ENCODE measurements around the gene PPP1CA. TPM values are rescaled to one million over a fixed set of nuclear protein-coding genes. Genes with fewer than 3 reads are reported as not detected.

PPP1CA gene
- total RNA-seq, 1 donor from 2014 or later: 103 TPM

DNA sequence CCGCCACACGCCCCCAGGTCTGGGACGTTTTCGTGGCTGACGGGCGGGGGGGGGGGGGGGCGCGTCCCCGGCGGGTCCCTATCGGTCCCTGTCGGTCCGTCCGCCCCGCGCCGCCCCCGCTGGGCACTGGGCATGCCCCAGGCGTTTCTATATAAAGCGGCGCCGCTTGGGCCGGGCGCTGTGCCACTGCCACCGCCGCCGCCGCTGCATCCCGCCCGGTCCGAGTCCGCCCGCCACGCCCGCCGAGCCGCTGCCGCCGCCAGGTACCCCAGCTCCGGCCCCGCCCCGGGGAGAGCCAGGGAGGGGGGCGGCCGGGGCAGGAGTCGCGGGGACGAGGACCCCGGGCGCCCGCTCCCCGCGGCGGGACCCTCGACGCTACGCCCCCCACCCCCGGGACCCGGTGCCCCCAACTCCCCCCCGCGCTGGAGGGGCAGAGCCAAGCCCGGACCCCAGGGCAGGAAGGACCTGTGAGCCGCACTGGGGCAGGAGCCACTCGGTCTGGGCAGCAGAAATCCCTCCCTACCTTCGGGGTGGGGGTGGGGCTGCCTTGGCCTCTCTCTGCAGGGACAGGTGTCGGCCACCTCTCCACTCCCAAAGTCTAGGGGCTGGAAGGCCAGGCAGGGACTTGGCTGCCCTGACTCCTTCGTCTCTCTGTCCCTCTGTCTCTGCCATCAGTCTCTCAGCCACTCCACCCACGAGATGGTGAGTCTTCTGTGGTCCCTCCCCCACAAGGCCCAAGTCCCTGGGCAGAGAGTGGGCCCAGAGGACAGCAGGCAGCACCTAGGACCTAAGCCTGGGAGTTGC, 14.0 kb upstream of the PPP1CA start, which contains the start of gene CARNS1:
TSS of gene CARNS1 (plus strand) at position 178 of the 804 bp plus-strand sequence. CDS start at position 700, 522 bp downstream.
- Mint-ChIP-seq H3K4me3 (peak within 1 kb of the TSS; percentile 62), H3K36me3 (no peaks in the 10 kb centered on the region), H3K27ac (peak within 1 kb of the TSS; percentile 83), H3K9me3 (no peaks in the 10 kb centered on the region), H3K27me3 (ENCODE audit: low read depth) (peaks cover 45% of the 10 kb centered on the region), H3K4me1 (peaks cover 24% of the 10 kb centered on the region)
- TF ChIP-seq, protein P1, sequence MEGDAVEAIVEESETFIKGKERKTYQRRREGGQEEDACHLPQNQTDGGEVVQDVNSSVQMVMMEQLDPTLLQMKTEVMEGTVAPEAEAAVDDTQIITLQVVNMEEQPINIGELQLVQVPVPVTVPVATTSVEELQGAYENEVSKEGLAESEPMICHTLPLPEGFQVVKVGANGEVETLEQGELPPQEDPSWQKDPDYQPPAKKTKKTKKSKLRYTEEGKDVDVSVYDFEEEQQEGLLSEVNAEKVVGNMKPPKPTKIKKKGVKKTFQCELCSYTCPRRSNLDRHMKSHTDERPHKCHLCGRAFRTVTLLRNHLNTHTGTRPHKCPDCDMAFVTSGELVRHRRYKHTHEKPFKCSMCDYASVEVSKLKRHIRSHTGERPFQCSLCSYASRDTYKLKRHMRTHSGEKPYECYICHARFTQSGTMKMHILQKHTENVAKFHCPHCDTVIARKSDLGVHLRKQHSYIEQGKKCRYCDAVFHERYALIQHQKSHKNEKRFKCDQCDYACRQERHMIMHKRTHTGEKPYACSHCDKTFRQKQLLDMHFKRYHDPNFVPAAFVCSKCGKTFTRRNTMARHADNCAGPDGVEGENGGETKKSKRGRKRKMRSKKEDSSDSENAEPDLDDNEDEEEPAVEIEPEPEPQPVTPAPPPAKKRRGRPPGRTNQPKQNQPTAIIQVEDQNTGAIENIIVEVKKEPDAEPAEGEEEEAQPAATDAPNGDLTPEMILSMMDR (IDR thresholded peaks at IDR 0.05; ENCODE audit: unreplicated experiment): no peak
- no peak for DNase-seq (ENCODE audit: low spot score in 2 of 2, unreplicated experiment in 2 of 2)

GRCh38 chr11:67413266-67413849, 11.7 kb upstream of the PPP1CA start:
- no peak for DNase-seq (ENCODE audit: low spot score in 2 of 2, unreplicated experiment in 2 of 2)
- Mint-ChIP-seq H3K36me3 (no peaks in the 10 kb centered on the region), H3K4me3 (peak overlapping the region; percentile 24)

DNA sequence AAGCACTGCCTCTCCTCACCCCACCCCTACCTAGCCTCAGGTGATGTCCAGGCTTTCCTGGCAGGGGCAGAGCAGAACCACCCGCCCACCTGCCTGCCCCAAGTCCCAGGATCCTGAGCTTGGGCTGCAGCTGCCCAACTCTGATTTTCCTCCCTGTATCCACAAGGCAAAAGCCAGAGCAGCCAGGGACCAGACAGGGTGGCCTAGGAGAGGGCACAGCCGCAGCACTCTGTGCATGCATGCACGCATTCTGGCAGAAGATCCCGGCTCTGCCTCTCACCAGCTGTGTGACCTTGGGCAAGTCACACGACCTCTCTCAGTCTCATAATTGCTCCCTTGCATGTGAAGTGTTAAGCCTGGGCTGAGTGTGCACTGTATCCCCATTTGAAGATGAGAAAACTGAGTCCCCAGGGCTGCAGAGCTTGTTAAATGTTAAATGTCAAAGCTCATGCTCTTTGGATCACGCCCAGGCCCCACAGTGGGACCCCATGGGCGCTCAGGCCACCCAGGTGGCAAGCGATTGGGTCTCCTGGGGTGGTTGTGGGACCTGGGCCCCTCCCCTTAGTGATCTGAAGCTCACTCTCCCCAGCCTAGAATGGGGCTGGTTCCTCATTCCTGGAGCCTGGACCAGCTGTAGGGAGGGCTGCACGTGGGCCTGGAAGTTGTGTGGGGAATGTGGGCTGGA, 11.0 kb upstream of the PPP1CA start:
- TF ChIP-seq, protein P1 (IDR thresholded peaks at IDR 0.05; ENCODE audit: unreplicated experiment): no peak

More at GRCh38 chr11:67413266-67413849, 11.7 kb upstream of the PPP1CA start:
- peak overlapping the region; percentile 3 for H3K27ac Mint-ChIP-seq
- H3K9me3 Mint-ChIP-seq: no peaks in the 10 kb centered on the region
- H3K27me3 Mint-ChIP-seq (ENCODE audit: low read depth): peaks cover 53% of the 10 kb centered on the region
- H3K4me1 Mint-ChIP-seq: peaks cover 17% of the 10 kb centered on the region
- TF ChIP-seq, protein P1 (IDR thresholded peaks at IDR 0.05; ENCODE audit: unreplicated experiment): no peak

DNA sequence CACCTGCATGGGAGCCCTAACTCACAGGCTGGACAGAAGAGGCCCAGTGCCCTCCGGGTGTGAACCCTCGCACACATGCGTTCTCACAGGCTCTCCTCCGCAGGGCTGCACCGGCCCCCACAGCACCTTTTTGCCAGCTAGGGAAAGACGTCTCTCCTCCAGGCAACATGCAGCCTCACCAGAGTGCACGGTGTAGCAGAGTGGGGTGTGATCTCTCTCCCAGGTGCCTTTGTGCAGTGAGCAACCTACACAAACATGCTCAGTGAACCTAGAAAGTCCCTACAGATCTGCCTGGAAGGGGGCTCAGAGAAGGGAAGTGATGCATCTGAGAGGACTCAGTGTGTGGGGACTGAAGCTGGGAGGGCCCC, 10.1 kb upstream of the PPP1CA start:
- Mint-ChIP-seq H3K4me3 (no peak overlapping the region), H3K9me3 (no peaks in the 10 kb centered on the region), H3K4me1 (peaks cover 18% of the 10 kb centered on the region), H3K36me3 (no peaks in the 10 kb centered on the region), H3K27me3 (ENCODE audit: low read depth) (peaks cover 58% of the 10 kb centered on the region), H3K27ac (no peak overlapping the region)
- TF ChIP-seq, protein P1 (IDR thresholded peaks at IDR 0.05; ENCODE audit: unreplicated experiment): no peak
- DNase-seq (ENCODE audit: low spot score in 2 of 2, unreplicated experiment in 2 of 2): no peak

More for the DNA sequence above, 11.0 kb upstream of the PPP1CA start:
- H3K27ac Mint-ChIP-seq: no peak overlapping the region
- no peak overlapping the region for H3K4me3 Mint-ChIP-seq
- no peaks in the 10 kb centered on the region for H3K9me3 Mint-ChIP-seq
- no peaks in the 10 kb centered on the region for H3K36me3 Mint-ChIP-seq
- H3K4me1 Mint-ChIP-seq: peaks cover 17% of the 10 kb centered on the region
- DNase-seq (ENCODE audit: low spot score in 2 of 2, unreplicated experiment in 2 of 2): no peak
- peaks cover 56% of the 10 kb centered on the region for H3K27me3 Mint-ChIP-seq (ENCODE audit: low read depth)

- TF ChIP-seq, protein P1 (IDR thresholded peaks at IDR 0.05; ENCODE audit: unreplicated experiment): no peak
- H3K36me3 Mint-ChIP-seq: no peaks in the 10 kb centered on the region
- H3K27me3 Mint-ChIP-seq (ENCODE audit: low read depth): peaks cover 52% of the 10 kb centered on the region
- H3K27ac Mint-ChIP-seq: no peak overlapping the region
- DNase-seq (ENCODE audit: low spot score in 2 of 2, unreplicated experiment in 2 of 2): no peak
- H3K9me3 Mint-ChIP-seq: no peaks in the 10 kb centered on the region
- H3K4me3 Mint-ChIP-seq: no peak overlapping the region
- peaks cover 12% of the 10 kb centered on the region for H3K4me1 Mint-ChIP-seq
These were observed 9.5 kb upstream of the PPP1CA start for GRCh38 chr11:67410984-67411784.

Data from mesothelial cell of epicardium (in vitro differentiated cells).